Liver (tissue), 9 donors: ENCODE measurements around the gene CMTM8. TPM values are rescaled to one million over a fixed set of nuclear protein-coding genes. Genes with fewer than 3 reads are reported as not detected.

Source experiments
- DNase-seq: peaks from one replicate; pipeline ENCODE4 v3.0.0-alpha.2; 2017; ENCODE audit warnings: low spot score
- H3K27ac ChIP-seq, 2 donors: one replicate each; pipeline ENCODE4 v1.7.0; 2013; ENCODE audit warnings: inconsistent platforms in 2 of 2, low read length in 2 of 2, control low read depth in 1 of 2, low read depth in 1 of 2, mild to moderate bottlenecking in 1 of 2
- H3K27me3 ChIP-seq, 4 donors: one replicate each; pipeline versions ENCODE4 v1.6.1 to v1.7.0; 2013; ENCODE audit warnings: low read length in 3 of 4, inconsistent platforms in 1 of 4, mild to moderate bottlenecking in 1 of 4, moderate library complexity in 1 of 4; ENCODE audit not compliant: control insufficient read depth in 4 of 4, insufficient read depth in 4 of 4
- H3K36me3 ChIP-seq, 4 donors: one replicate each; pipeline versions ENCODE4 v1.6.1 to v1.7.0; 2013; ENCODE audit warnings: low read length in 3 of 4, mild to moderate bottlenecking in 3 of 4, low read depth in 1 of 4, moderate library complexity in 1 of 4; ENCODE audit not compliant: control insufficient read depth in 4 of 4, insufficient read depth in 3 of 4
- H3K4me1 ChIP-seq, 4 donors: one replicate each; pipeline versions ENCODE4 v1.6.1 to v1.7.0; 2013; ENCODE audit warnings: low read length in 3 of 4, mild to moderate bottlenecking in 3 of 4, moderate library complexity in 1 of 4; ENCODE audit not compliant: control insufficient read depth in 4 of 4, insufficient read depth in 4 of 4
- H3K4me3 ChIP-seq, 3 donors: one replicate each; pipeline versions ENCODE4 v1.6.1 to v1.7.0; 2013; ENCODE audit warnings: low read length in 3 of 3, control low read depth in 1 of 3, low read depth in 1 of 3, mild to moderate bottlenecking in 1 of 3
- H3K9ac ChIP-seq, 2 donors: one replicate each; pipeline ENCODE4 v1.7.0; 2013; ENCODE audit warnings: low read length in 2 of 2, mild to moderate bottlenecking in 2 of 2, moderate library complexity in 2 of 2, control low read depth in 1 of 2, low read depth in 1 of 2
- H3K9me3 ChIP-seq, 4 donors: one replicate each; pipeline versions ENCODE4 v1.6.1 to v1.7.0; 2013; ENCODE audit warnings: low read length in 3 of 4; ENCODE audit not compliant: control insufficient read depth in 4 of 4
- ATF3 ChIP-seq: IDR thresholded peaks from 2 replicates; pipeline ENCODE4 v1.6.1; 2016; ENCODE audit warnings: antibody characterized with exemption
- CTCF ChIP-seq: fragments of 150-350 bp; IDR thresholded peaks from 2 replicates; pipeline ENCODE4 v1.5.1; 2017; ENCODE audit warnings: improper control_type of control experiment, low read depth, low read length; ENCODE audit not compliant: missing input control
- HNF4A ChIP-seq, 2 donors: conservative IDR thresholded peaks; 2 replicates each; pipeline ENCODE4 v1.6.1; 2016; ENCODE audit warnings: antibody characterized with exemption in 2 of 2, mild to moderate bottlenecking in 2 of 2
- HNF4G ChIP-seq: IDR thresholded peaks from 2 replicates; pipeline ENCODE4 v1.6.1; 2016; ENCODE audit warnings: antibody characterized with exemption
- NR2F2 ChIP-seq: IDR thresholded peaks from 2 replicates; pipeline ENCODE4 v1.6.1; 2016; ENCODE audit warnings: antibody characterized with exemption
- RXRA ChIP-seq, 2 donors: IDR thresholded peaks; 2 replicates each; pipeline ENCODE4 v1.6.1; 2017 to 2018; ENCODE audit warnings: antibody characterized with exemption in 2 of 2, mild to moderate bottlenecking in 1 of 2
- YY1 ChIP-seq: IDR thresholded peaks from 2 replicates; pipeline ENCODE4 v1.6.1; 2016; ENCODE audit warnings: antibody characterized with exemption, mild to moderate bottlenecking
- ZBTB33 ChIP-seq: IDR thresholded peaks from 2 replicates; pipeline ENCODE4 v1.6.1; 2016; ENCODE audit warnings: antibody characterized with exemption
- WGBS: extraction: QIAGEN DNeasy Blood & Tissue Kit; methylation state at CpG from one replicate; pipeline ENCODE4 v1.1.7; 2013; 5-methylcytosine and 5-hydroxymethylcytosine counted together
- polyA plus RNA-seq, 2 donors: library from polyadenylated mRNA; stranded (reverse) in 1 of 2; unstranded in 1 of 2; fragments of 200-250 nt in 1 of 2; fragments of >200 nt in 1 of 2; fragmentation: Nextera tagmentation in 1 of 2; extraction: Ambion mirVana in 1 of 2; gene quantifications; one replicate each; pipeline versions ENCODE4 v1.2.1 to v1.2.3, GENCODE V29; 2013 to 2015
- total RNA-seq, 2 donors: library from RNA; depleted of rRNA; stranded (reverse); fragments of >200 nt; gene quantifications; one replicate each; pipeline ENCODE4 v1.2.3, GENCODE V29; 2014
- donor health status: healthy.
- donor health status: healthy.
- donor health status: healthy.
- donor health status: healthy.
- donor health status: healthy.

The CMTM8 gene
- total and polyA plus RNA-seq, 4 donors, result 4.3 to 44.6 (median 12.5) TPM

DNA sequence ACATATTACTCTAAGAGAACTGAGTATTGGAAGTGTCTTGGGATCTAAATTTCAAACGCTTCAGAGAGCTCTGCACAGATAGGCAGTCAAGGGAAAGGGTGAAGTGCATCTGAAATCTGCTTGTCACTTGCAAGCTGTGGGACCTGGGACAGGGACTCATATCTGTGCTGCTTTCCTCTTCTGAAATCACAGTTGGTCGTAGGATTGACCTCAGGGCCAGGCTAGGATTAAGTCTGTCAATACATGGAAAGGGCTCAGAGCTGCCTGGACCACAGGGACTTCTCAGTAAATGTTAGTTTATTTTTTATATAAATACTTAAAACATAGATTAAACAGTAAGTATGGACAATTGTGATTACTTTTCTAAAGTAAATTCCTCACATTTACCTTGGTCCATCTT lies 78.5 kb downstream of the CMTM8 start (continued):
- TF ChIP-seq ZBTB33 (no peak), ATF3 (no peak), CTCF (no peak), RXRA (IDR thresholded peaks at IDR 0.05) (no peak), YY1 (no peak), NR2F2 (no peak)

GRCh38 chr3:32319607-32320006 lies 81.1 kb downstream of the CMTM8 start:
- Histone ChIP-seq H3K4me1 (peaks cover 0 to 17% (median 5%) of the 10 kb centered on the region in 4 donors), H3K9me3 (no peaks in the 10 kb centered on the region), H3K36me3 (no peaks in the 10 kb centered on the region), H3K27me3 (no peaks in the 10 kb centered on the region), H3K4me3 (no peak overlapping the region), H3K27ac (no peak overlapping the region), H3K9ac (no peak overlapping the region)
- no peak for TF ChIP-seq NR2F2
- TF ChIP-seq ZBTB33, result no peak
- 95% methylated on average over 2 of the region's 2 CpGs for WGBS
- DNase-seq, result no peak

DNA sequence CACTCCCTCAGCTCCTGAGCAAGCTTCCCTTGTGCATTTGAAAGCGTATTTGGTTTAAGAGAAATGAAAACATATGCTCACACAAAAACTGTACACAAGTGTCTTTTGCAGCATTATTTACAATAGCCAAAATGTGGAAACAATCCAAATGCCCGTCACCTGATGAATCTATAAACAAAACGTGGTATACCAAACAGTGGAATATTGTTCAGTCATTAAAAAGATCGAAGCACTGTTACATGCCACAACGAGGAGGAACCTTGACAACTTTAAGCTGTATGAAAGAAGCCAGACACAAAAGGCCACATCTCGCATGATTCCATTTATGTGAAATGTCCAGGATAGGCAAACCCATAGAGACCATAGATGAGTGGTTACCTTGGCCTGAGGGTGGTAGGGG lies 81.6 kb downstream of the CMTM8 start:
- Histone ChIP-seq H3K27me3 (no peaks in the 10 kb centered on the region), H3K4me1 (peaks cover 0 to 17% (median 5%) of the 10 kb centered on the region in 4 donors), H3K36me3 (no peaks in the 10 kb centered on the region), H3K4me3 (no peak overlapping the region), H3K27ac (no peak overlapping the region), H3K9ac (no peak overlapping the region), H3K9me3 (no peaks in the 10 kb centered on the region)
- DNase-seq, result no peak
- no peak for TF ChIP-seq HNF4G
- TF ChIP-seq HNF4A (conservative IDR thresholded peaks at IDR 0.05), result no peak
- no peak for TF ChIP-seq ATF3
- 88% methylated on average over 6 of the region's 6 CpGs for WGBS
